SK-N-MC (cell line): Measurements from ENCODE around the gene GPER1.

Source experiments
- EZH2 ChIP-seq: fragments of 200-600 bp; sonication (generic); IDR thresholded peaks from one replicate; pipeline ENCODE4 v1.6.1; 2017; ENCODE audit warnings: antibody characterized with exemption
- FOXP2 ChIP-seq: optimal IDR thresholded peaks from 2 replicates; pipeline ENCODE3; 2011; ENCODE audit warnings: mild to moderate bottlenecking, moderate library complexity; ENCODE audit not compliant: insufficient read depth; ENCODE audit errors: extremely low read length, control extremely low read depth
- POLR2AphosphoS5 ChIP-seq: IDR thresholded peaks from 2 replicates; pipeline ENCODE4 v1.6.1; 2012; ENCODE audit warnings: mild to moderate bottlenecking, low read depth, low read length, borderline replicate concordance

- no peak for TF ChIP-seq POLR2AphosphoS5
- no peak for TF ChIP-seq EZH2
- TF ChIP-seq FOXP2 = no peak
Measured at GRCh38 chr7:1059200-1060091, 28.5 kb upstream of the GPER1 start.
